Glutamatergic neuron (in vitro differentiated cells): ENCODE data around the gene RCBTB2. TPM values are rescaled to one million over a fixed set of nuclear protein-coding genes. Genes with fewer than 3 reads are reported as not detected.

Source experiments
- DNase-seq: peaks from one replicate; pipeline ENCODE4 v3.0.0; 2022
- H3K27ac Mint-ChIP-seq: one replicate; pipeline ENCODE4 v1.8.0; 2020; ENCODE audit warnings: mild to moderate bottlenecking, mixed read lengths, inconsistent platforms; ENCODE audit not compliant: unreplicated experiment
- H3K27me3 Mint-ChIP-seq: one replicate; pipeline ENCODE4 v1.8.0; 2020; ENCODE audit warnings: mild to moderate bottlenecking, moderate library complexity, mixed read lengths, inconsistent platforms; ENCODE audit not compliant: unreplicated experiment
- H3K36me3 Mint-ChIP-seq: one replicate; pipeline ENCODE4 v1.8.0; 2020; ENCODE audit warnings: mild to moderate bottlenecking, mixed read lengths, inconsistent platforms; ENCODE audit not compliant: unreplicated experiment
- H3K4me1 Mint-ChIP-seq: one replicate; pipeline ENCODE4 v1.8.0; 2020; ENCODE audit warnings: mild to moderate bottlenecking, low read depth, mixed read lengths, inconsistent platforms; ENCODE audit not compliant: unreplicated experiment
- H3K4me3 Mint-ChIP-seq: one replicate; pipeline ENCODE4 v1.8.0; 2020; ENCODE audit warnings: mild to moderate bottlenecking, mixed read lengths, inconsistent platforms; ENCODE audit not compliant: unreplicated experiment
- H3K9me3 Mint-ChIP-seq: one replicate; pipeline ENCODE4 v1.8.0; 2020; ENCODE audit warnings: mild to moderate bottlenecking, moderate library complexity, mixed read lengths, inconsistent platforms; ENCODE audit not compliant: unreplicated experiment
- total RNA-seq: library from RNA; stranded (reverse); fragmentation: NEBNext Ultra II Directional; extraction: Animal tissue kit (Norgen Biotek cat#: 25700); gene quantifications from one replicate; pipeline ENCODE4 v1.2.1, GENCODE V29; 2021; ENCODE audit not compliant: unreplicated experiment
- TF ChIP-seq, protein P1 (sequence below): fragments of 200-600 bp; sonication (generic); IDR thresholded peaks from one replicate; pipeline ENCODE4 v1.5.0; 2021; ENCODE audit not compliant: partially characterized antibody, unreplicated experiment

Gene RCBTB2
- total RNA-seq, 1 donor from 2014 or later, result 7.4 TPM

DNA sequence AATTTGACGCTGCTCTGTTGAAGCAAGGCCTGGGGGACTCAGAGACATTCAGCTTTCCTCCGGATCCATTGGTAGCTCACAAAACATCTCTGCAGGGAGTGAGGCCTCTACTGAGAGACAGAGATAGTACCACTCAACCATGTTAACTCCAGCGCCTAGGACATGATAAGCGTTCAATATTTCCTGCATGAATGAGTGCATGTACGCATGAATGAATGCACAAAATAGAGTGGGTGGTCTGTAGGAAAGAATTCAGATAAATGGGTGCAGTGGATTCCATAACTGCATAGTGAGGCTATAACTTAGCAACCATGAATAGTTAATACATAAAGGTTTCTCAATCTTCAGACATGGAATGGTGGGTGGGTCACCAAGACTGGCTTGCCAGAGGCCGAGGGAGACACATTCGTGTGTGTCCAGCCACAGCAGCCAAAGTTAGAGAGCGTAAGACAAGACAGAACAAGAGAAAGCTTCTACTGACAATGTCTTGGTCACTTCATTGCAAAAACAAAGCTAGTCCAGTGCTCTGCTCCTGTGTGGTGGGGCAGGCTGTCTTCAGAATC is 36.3 kb upstream of the RCBTB2 start:
- no peak overlapping the region for H3K27ac Mint-ChIP-seq
- TF ChIP-seq, protein P1, sequence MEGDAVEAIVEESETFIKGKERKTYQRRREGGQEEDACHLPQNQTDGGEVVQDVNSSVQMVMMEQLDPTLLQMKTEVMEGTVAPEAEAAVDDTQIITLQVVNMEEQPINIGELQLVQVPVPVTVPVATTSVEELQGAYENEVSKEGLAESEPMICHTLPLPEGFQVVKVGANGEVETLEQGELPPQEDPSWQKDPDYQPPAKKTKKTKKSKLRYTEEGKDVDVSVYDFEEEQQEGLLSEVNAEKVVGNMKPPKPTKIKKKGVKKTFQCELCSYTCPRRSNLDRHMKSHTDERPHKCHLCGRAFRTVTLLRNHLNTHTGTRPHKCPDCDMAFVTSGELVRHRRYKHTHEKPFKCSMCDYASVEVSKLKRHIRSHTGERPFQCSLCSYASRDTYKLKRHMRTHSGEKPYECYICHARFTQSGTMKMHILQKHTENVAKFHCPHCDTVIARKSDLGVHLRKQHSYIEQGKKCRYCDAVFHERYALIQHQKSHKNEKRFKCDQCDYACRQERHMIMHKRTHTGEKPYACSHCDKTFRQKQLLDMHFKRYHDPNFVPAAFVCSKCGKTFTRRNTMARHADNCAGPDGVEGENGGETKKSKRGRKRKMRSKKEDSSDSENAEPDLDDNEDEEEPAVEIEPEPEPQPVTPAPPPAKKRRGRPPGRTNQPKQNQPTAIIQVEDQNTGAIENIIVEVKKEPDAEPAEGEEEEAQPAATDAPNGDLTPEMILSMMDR, result no peak
- no peak for DNase-seq
- no peaks in the 10 kb centered on the region for H3K27me3 Mint-ChIP-seq
- peaks cover 2% of the 10 kb centered on the region for H3K4me1 Mint-ChIP-seq
- no peaks in the 10 kb centered on the region for H3K36me3 Mint-ChIP-seq
- no peaks in the 10 kb centered on the region for H3K9me3 Mint-ChIP-seq
- H3K4me3 Mint-ChIP-seq, result no peak overlapping the region

DNA sequence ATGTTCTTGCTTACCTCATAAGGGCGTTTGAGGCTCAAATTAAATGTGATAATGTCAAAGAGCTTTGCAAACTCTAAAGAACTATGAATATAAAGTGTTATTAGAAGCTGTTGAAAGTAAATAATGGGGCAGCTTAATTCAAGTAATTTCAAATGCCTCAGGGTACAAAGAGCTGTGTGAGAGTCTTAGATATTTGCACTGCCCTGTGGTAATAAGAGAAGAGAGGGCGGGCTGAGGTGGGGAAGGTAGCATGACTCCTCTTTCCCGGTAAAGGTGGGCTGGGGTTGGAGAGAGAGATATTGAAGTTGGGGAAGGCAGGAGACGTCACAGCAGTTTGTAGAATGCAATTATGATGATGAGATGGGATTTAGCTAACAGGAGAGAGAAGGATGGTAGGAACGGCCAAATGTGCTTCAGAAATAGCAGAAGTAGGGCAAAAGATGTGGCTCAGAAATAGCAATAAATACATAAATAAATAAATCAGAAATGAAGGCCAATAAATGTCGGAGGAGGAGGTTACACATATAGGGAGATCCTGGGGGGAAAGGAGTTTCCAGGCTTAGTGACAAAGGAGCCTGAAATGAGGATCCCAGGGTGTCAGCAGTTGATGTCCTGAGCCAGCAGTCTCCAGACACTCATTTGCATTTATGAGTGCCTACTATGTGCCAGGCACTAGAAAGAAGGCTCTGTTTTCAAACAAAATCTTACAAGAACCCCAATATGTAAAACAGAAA is 35.7 kb upstream of the RCBTB2 start:
- Mint-ChIP-seq H3K9me3 (no peaks in the 10 kb centered on the region), H3K36me3 (no peaks in the 10 kb centered on the region), H3K4me1 (peaks cover 2% of the 10 kb centered on the region), H3K27me3 (no peaks in the 10 kb centered on the region), H3K4me3 (no peak overlapping the region), H3K27ac (no peak overlapping the region)
- DNase-seq, result no peak
- TF ChIP-seq, protein P1, result no peak

DNA sequence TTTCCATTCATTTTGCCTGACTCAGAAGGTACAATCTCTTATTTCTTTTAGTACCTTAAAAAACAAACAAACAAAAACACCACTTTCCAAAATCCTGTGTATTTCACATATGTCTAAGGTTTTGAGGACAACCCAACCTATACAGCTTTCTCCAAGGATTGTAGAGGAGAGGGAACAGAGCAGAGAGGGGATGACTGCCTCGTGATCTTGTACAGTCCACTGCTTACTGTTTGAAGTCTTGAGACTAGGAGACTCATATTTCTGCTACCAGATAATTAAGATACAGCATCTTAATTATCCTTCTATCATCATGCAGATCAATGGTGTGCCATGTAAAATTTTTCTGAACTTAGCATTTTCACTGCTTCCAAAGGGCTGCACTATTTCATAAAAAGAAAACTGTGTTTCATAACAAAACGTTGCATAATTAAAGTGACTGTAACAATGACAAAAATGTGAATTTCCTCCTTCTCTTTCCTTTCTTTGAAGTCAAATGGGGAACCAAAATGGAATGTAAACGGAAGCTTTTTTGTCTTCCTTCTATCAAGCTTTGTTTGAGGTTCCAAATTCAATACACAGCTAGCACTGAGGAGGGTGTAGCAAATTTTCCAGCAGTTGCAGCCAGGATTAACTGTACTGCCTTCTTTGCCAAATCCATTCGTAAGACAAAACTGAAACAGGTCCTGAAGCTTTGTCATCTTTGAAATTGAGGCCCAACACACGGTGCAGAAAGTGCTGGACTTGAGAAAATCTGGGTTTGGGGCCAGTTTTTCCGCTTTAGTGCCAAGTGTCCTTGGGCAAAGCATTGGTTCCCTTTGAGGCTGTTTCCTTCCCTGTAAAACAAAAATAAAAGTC is 34.9 kb upstream of the RCBTB2 start:
- DNase-seq, result no peak
- Mint-ChIP-seq H3K4me1 (peaks cover 2% of the 10 kb centered on the region), H3K36me3 (no peaks in the 10 kb centered on the region), H3K4me3 (no peak overlapping the region), H3K9me3 (no peaks in the 10 kb centered on the region), H3K27ac (no peak overlapping the region), H3K27me3 (no peaks in the 10 kb centered on the region)
- TF ChIP-seq, protein P1, result no peak

DNA sequence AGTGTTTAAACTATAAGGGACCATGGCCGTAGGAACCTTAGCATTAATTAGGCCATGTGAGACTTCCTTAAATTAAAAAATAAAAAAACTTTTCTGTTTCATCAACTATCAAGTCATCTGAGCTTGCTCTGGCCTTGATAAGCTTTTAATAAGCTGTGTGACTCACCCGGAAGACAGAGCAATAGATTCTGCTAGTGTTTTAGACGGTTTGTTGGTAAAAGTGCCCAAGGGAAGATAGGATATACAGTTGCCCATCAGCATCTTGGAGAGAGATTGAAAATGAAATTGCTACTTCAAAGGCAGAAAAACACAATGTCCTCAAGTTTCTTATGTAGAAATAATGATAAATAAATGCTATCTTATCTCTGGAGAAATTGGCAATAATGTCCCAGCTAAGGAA is 31.2 kb upstream of the RCBTB2 start:
- Mint-ChIP-seq H3K27me3 (no peaks in the 10 kb centered on the region), H3K27ac (no peak overlapping the region), H3K4me3 (no peak overlapping the region), H3K9me3 (no peaks in the 10 kb centered on the region), H3K36me3 (no peaks in the 10 kb centered on the region), H3K4me1 (no peaks in the 10 kb centered on the region)
- DNase-seq, result no peak
- TF ChIP-seq, protein P1, result no peak
